ENCODE measurements around the gene ITK. TPM values are rescaled to one million over a fixed set of nuclear protein-coding genes. Genes with fewer than 3 reads are reported as not detected.

ITK gene
- total and polyA plus RNA-seq, 2 donors (not counting 1 experiment from before 2014, with no cell fraction given): 0.75 to 1.1 TPM

- Mint-ChIP-seq H3K27me3 (no peaks in the 10 kb centered on the region), H3K4me1 (peaks cover 13% of the 10 kb centered on the region), H3K27ac (no peak overlapping the region), H3K4me3 (no peak overlapping the region), H3K9me3 (ENCODE audit: insufficient read depth) (no peaks in the 10 kb centered on the region)
- Histone ChIP-seq H3K4me1 (ENCODE audit: control insufficient read depth in 2 of 2, insufficient read depth in 2 of 2, low read length in 2 of 2) (peaks cover 0 to 5% of the 10 kb centered on the region in 2 donors), H3K79me2 (ENCODE audit: control insufficient read depth, insufficient read depth, low read length) (peaks cover 2% of the 10 kb centered on the region), H3K9ac (ENCODE audit: low read length) (no peak overlapping the region), H3K36me3 (replicated peaks in 1 of 2; ENCODE audit: control extremely low read depth in 1 of 2, control insufficient read depth in 1 of 2, extremely low read depth in 1 of 2, insufficient read depth in 2 of 2, low read length in 1 of 2) (peaks cover 0 to 5% of the 10 kb centered on the region in 2 experiments), H3K4me2 (replicated peaks; ENCODE audit: low read depth, low read length, poor library complexity, severe bottlenecking) (no peak overlapping the region), H3K27me3 (replicated peaks in 1 of 4; ENCODE audit: control extremely low read depth in 1 of 4, control insufficient read depth in 3 of 4, insufficient read depth in 4 of 4, low read length in 3 of 4) (no peaks in the 10 kb centered on the region), H3K9me3 (ENCODE audit: control extremely low read depth in 1 of 3, control insufficient read depth in 2 of 3, insufficient read depth in 1 of 3, low read length in 2 of 3) (no peaks in the 10 kb centered on the region), H3K4me3 (ENCODE audit: control extremely low read depth in 1 of 5, extremely low read depth in 1 of 5, insufficient read depth in 1 of 5, low read depth in 2 of 5, low read length in 4 of 5) (no peak overlapping the region), H4K20me1 (ENCODE audit: control insufficient read depth, insufficient read depth, low read length, poor library complexity, severe bottlenecking) (no peaks in the 10 kb centered on the region), H2AFZ (ENCODE audit: insufficient read depth, low read depth, low read length, poor library complexity, severe bottlenecking) (no peak overlapping the region), H3K27ac (ENCODE audit: low read length in 2 of 2) (no peak overlapping the region)
- ATAC-seq (ENCODE audit: low read depth) (no peak), DNase-seq (no peak)
- ChIA-PET POLR2A (no interaction called here), CTCF (interaction anchor here (0.8 to 1.8 kb wide), 10 partner anchors 8 to 1994 kb away, joined by 3 to 7 read pairs (median 4); no protein-coding TSS in a partner anchor)
- intact Hi-C loops (cut with micrococcal nuclease): loop anchor here (10.0 kb wide), 1 partner anchor 1187 kb away; no protein-coding TSS in a partner anchor
- TF ChIP-seq EZH2 (IDR thresholded peaks at IDR 0.05; ENCODE audit: borderline replicate concordance, insufficient read depth, low read depth, low read length, poor library complexity, severe bottlenecking) (no peak), CTCF (IDR thresholded peaks at IDR 0.05) (no peak)
- WGBS (ENCODE audit: insufficient coverage): no CpG with 5 or more reads among the region's 1 CpG
Measured at GRCh38 chr5:157132281-157132612, 48.4 kb upstream of the ITK start.

- Histone ChIP-seq H4K20me1 (ENCODE audit: control insufficient read depth, insufficient read depth, low read length, poor library complexity, severe bottlenecking) (no peaks in the 10 kb centered on the region), H3K27me3 (replicated peaks in 1 of 4; ENCODE audit: control extremely low read depth in 1 of 4, control insufficient read depth in 3 of 4, insufficient read depth in 4 of 4, low read length in 3 of 4) (no peaks in the 10 kb centered on the region), H2AFZ (ENCODE audit: insufficient read depth, low read depth, low read length, poor library complexity, severe bottlenecking) (no peak overlapping the region), H3K27ac (ENCODE audit: low read length in 2 of 2) (no peak overlapping the region), H3K4me3 (ENCODE audit: control extremely low read depth in 1 of 5, extremely low read depth in 1 of 5, insufficient read depth in 1 of 5, low read depth in 2 of 5, low read length in 4 of 5) (no peak overlapping the region), H3K4me1 (ENCODE audit: control insufficient read depth in 2 of 2, insufficient read depth in 2 of 2, low read length in 2 of 2) (peaks cover 13 to 15% of the 10 kb centered on the region in 2 donors), H3K9me3 (ENCODE audit: control extremely low read depth in 1 of 3, control insufficient read depth in 2 of 3, insufficient read depth in 1 of 3, low read length in 2 of 3) (no peaks in the 10 kb centered on the region), H3K4me2 (replicated peaks; ENCODE audit: low read depth, low read length, poor library complexity, severe bottlenecking) (no peak overlapping the region), H3K36me3 (replicated peaks in 1 of 2; ENCODE audit: control extremely low read depth in 1 of 2, control insufficient read depth in 1 of 2, extremely low read depth in 1 of 2, insufficient read depth in 2 of 2, low read length in 1 of 2) (peaks cover 0 to 24% of the 10 kb centered on the region in 2 experiments), H3K79me2 (ENCODE audit: control insufficient read depth, insufficient read depth, low read length) (peaks cover 30% of the 10 kb centered on the region), H3K9ac (ENCODE audit: low read length) (no peak overlapping the region)
- TF ChIP-seq EZH2 (IDR thresholded peaks at IDR 0.05; ENCODE audit: borderline replicate concordance, insufficient read depth, low read depth, low read length, poor library complexity, severe bottlenecking) (no peak), CTCF (IDR thresholded peaks at IDR 0.05) (no peak)
- intact Hi-C loops (cut with micrococcal nuclease): loop anchor here (10.0 kb wide), 1 partner anchor 1193 kb away; no protein-coding TSS in a partner anchor
- H3K27me3 Mint-ChIP-seq: no peaks in the 10 kb centered on the region
- no peak overlapping the region for H3K4me3 Mint-ChIP-seq
- H3K4me1 Mint-ChIP-seq: peaks cover 28% of the 10 kb centered on the region
- H3K27ac Mint-ChIP-seq: no peak overlapping the region
- H3K9me3 Mint-ChIP-seq (ENCODE audit: insufficient read depth): no peaks in the 10 kb centered on the region
- DNase-seq: no peak
- ChIA-PET POLR2A (no interaction called here), CTCF (interaction anchor here (1.9 kb wide), 1 partner anchor 11 kb away, joined by 5 read pairs; no protein-coding TSS in a partner anchor)
- 100% methylated on average over 3 of the region's 6 CpGs for WGBS (ENCODE audit: insufficient coverage)
- ATAC-seq (ENCODE audit: low read depth): no peak
Measured at GRCh38 chr5:157137691-157138090, 42.9 kb upstream of the ITK start.

Measured in B cell (primary cell).